ENCODE measurements around the gene CYP4V2.
A peak's percentile ranks its signal among the peaks of the same experiment; 100 is the strongest.

GRCh38 chr4:186144198-186144945, 47.0 kb upstream of the CYP4V2 start:
- TF ChIP-seq, protein P1, sequence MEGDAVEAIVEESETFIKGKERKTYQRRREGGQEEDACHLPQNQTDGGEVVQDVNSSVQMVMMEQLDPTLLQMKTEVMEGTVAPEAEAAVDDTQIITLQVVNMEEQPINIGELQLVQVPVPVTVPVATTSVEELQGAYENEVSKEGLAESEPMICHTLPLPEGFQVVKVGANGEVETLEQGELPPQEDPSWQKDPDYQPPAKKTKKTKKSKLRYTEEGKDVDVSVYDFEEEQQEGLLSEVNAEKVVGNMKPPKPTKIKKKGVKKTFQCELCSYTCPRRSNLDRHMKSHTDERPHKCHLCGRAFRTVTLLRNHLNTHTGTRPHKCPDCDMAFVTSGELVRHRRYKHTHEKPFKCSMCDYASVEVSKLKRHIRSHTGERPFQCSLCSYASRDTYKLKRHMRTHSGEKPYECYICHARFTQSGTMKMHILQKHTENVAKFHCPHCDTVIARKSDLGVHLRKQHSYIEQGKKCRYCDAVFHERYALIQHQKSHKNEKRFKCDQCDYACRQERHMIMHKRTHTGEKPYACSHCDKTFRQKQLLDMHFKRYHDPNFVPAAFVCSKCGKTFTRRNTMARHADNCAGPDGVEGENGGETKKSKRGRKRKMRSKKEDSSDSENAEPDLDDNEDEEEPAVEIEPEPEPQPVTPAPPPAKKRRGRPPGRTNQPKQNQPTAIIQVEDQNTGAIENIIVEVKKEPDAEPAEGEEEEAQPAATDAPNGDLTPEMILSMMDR (IDR thresholded peaks at IDR 0.05 in 8 of 11, conservative IDR thresholded peaks at IDR 0.05 in 3 of 11): peak in 2 of 11 experiments; percentile 10 to 27
- TF ChIP-seq POLR2A (IDR thresholded peaks at IDR 0.05): no peak
- TF ChIP-seq POLR2AphosphoS5 (IDR thresholded peaks at IDR 0.05): peak in 1 of 3 donors; percentile 18

All from spleen (tissue), 7 donors.